Right ventricle myocardium inferior (tissue), 1 donor: ENCODE data around the gene LDLRAD3. TPM values are rescaled to one million over a fixed set of nuclear protein-coding genes. Genes with fewer than 3 reads are reported as not detected.

ENCODE experiments used
- ATAC-seq: fragments of 200-7000 bp; cut with Tn5 transposase; one replicate; pipeline ENCODE4 v1.9.1; 2020; ENCODE audit warnings: mild to moderate bottlenecking, moderate library complexity
- DNase-seq: peaks from one replicate; pipeline ENCODE4 v3.0.0; 2021; ENCODE audit errors: missing footprints
- intact Hi-C: fragments of 100-400 bp; cut with DNase I; formaldehyde crosslinking; loops from one replicate; pipeline ENCODE4 v1.11.0; 2022
- total RNA-seq: library from RNA; stranded (reverse); fragmentation: NEBNext Ultra II Directional; extraction: Animal tissue kit (Norgen Biotek cat#: 25700); gene quantifications from one replicate; pipeline ENCODE4 v1.2.1, GENCODE V29; 2021
- donor health status: DM: no; HTN: yes; CAD: no; lungs with severe emphysema.

LDLRAD3 gene
- total RNA-seq, 1 donor from 2014 or later = 1.7 TPM

DNA sequence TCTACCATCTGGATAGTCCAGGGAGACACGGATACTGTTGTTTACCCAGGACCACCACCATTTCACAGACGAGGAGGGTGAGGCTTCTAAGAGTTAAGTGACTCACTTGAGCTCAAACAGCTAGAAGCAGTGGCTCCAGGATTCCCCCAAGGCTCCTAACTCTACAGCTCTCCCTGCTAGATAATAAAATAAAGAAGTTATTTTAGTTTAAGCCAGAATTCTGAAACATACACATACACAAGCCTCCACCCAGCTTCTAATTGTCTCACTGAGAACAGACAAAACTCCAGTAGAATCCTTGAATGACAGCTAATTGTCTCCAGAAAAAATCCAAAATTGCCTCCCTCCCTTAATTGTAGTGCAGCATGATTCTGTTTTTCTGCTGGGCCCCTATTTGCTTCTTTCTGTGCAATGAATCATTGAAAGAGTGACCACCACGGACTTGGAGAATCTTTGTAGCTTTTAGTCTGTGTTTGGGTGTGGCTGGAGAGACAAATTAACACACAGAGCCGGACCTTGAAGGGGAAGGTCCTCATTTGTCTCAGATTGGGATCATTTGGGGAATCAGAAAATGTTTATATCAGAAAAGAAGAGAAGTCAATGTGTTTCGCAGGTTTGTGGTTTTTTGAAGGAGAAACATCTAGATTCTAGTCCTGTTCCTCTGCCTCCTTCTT lies 280.5 kb downstream of the LDLRAD3 start:
- no peak for ATAC-seq
- DNase-seq = no peak
- intact Hi-C loops = no loop called here

DNA sequence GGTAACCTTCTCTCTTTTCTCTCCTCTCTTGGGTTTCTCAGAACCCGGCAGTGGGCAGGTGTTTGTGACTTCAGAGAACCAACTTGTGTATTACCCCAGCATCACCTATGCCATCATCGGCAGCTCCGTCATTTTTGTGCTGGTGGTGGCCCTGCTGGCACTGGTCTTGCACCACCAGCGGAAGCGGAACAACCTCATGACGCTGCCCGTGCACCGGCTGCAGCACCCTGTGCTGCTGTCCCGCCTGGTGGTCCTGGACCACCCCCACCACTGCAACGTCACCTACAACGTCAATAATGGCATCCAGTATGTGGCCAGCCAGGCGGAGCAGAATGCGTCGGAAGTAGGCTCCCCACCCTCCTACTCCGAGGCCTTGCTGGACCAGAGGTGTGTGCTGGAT lies 283.2 kb downstream of the LDLRAD3 start:
- intact Hi-C loops = no loop called here
- DNase-seq (no peak), ATAC-seq (no peak)

DNA sequence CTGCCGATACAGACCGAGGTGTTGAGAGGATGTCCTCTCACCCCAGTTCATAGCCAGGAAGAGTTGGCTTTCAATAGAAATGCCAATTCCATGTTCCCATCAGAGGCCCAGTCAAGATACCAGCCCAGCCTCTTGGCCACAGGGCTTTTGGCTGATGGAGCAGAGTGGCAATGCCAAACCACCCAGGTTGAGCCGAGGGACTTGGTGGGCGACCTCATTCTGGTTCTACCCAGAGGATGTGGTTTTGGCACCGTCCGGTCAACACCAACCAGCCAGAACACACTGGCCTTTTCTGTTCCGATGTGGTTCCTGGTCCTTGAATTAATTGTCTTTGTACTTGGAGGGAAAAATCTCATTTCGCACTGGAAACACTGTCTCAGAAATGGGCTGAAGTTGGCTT lies 284.8 kb downstream of the LDLRAD3 start:
- intact Hi-C loops = no loop called here
- no peak for ATAC-seq
- no peak for DNase-seq

DNA sequence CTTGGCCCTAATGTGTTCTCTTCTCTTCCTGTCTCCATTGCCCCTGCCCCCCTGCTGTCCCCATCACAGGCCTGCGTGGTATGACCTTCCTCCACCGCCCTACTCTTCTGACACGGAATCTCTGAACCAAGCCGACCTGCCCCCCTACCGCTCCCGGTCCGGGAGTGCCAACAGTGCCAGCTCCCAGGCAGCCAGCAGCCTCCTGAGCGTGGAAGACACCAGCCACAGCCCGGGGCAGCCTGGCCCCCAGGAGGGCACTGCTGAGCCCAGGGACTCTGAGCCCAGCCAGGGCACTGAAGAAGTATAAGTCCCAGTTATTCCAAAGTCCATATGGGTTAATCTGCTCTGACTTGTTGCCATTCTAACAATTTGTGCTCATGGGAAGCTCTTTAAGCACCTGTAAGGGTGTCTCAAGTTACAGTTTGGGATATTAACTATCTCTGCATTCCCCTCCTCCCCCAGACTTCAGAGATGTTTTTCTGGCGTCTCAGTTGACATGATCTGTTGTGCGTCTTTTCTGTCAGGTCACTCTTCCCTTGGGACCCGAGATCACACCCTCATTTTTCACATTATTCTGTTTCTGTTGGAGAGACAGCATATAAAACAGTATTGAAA lies 285.3 kb downstream of the LDLRAD3 start:
- intact Hi-C loops = no loop called here
- no peak for ATAC-seq
- no peak for DNase-seq

DNA sequence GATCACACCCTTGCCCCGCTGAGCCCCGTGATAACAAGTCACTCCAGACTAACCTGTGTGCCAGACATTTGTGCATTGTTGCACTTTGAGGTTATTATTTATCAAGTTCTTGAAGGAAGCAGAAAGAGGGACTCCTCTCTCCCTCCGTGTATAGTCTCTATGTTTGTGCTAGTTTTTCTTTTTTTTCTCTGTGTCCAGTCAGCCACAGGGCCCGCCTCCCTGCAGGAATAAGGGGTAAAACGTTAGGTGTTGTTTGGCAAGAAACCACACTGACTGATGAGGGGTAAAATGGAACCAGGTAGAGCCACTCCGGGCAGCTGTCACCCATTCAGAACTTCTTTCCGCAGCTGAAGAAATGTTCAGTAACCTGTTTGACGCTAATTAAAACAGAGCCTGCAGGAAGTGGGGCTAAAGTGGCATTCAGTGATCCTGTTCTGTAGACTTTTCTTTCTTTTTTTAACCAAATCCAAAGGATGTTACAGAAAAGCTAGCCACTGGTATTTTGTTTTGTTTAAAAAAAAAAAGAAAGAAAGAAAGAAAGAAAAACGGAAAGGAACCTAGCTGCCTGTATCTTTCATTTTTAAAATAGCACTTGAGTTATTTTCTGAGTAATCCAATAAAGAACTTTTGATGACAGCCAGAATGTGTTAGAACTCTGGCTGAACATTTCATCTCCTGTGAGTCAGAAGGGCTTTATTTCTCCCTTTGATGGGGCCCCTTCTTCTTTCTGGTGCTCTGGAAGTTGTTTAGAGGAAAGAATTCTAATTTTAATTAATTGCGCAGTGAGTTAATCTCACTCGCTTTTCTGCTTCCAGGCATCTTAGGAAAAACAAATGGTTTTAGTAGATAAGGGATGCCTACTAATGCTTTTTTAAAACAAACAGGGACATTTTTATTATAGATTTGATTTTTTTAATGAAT lies 287.2 kb downstream of the LDLRAD3 start:
- DNase-seq = no peak
- intact Hi-C loops = no loop called here
- no peak for ATAC-seq

DNA sequence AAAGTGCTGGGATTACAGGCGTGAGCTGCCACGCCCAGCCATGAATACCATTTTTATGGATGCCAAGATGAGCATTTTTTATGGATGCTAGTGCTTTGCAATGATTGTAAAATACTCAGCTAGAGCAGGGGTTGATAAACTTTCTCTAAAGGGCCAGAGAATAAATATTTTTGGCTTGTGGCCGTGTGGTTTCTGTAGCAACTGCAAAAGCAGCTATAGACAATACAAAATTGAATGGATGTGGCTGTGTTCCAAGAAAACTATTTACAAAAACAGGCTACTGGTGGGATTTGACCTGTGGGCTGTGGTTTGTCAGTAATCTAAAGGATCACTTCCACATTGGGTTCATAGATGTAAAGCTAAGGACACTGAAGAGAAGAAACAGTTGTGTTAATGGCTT lies 289.3 kb downstream of the LDLRAD3 start:
- intact Hi-C loops = no loop called here
- ATAC-seq (no peak), DNase-seq (no peak)

DNA sequence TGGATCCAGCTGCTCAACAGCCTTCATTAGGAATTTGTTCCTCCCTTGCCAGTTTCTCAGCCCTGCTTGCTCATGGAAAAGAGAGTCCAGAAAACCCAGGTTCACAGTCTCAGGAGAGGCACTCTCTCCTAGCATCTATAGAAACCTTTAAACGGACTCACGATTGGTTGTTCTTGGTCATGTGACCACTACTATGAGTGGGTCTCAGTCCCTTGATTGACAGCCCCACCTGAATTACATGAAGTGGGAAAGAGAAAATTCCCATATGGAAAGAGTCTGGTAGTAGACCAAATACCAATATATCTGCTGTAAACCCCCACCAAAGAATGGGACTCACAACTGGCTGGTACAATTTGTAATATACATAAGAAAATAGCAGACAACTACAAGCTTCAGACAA lies 291.0 kb downstream of the LDLRAD3 start:
- DNase-seq (no peak), ATAC-seq (no peak)
- intact Hi-C loops = no loop called here

DNA sequence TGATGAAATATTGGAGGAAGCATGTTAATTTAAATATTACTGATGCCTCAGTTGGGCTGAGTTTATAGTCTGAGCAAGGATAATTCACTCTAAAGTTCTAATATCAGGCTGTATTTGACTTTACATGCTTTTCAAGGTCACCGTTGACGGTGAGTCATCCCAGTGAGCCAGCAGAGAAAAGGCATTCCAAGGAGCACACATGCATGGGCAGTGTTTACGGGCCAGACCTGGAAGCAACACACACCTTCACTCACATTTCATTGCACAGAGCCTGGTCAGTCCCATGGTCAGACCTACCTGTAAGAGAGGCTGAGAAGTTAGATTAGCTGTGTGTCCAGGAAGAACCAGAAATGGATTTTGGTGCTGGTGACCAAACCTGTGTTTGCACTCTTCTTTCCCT lies 291.9 kb downstream of the LDLRAD3 start:
- DNase-seq (no peak), ATAC-seq (no peak)
- intact Hi-C loops = no loop called here

DNA sequence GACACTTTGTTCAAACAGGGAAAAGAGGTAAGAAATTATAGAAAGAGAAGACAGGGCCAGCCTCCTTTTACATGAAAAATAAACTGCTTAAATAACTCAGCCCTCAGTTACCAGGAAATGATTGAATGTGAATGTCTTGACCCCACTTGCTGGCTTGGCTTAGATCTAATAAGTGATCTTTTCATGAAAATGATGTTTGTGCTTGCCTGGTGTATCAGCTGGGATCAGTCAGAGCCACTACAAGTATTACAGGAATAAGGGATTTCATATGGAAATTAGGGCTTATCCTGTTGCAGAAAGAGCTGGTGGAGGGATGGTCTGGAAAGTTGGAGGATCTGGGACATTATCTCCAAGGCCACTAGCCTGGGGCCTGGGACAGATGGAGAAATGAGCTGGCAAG lies 293.5 kb downstream of the LDLRAD3 start:
- intact Hi-C loops = no loop called here
- ATAC-seq (no peak), DNase-seq (no peak)

DNA sequence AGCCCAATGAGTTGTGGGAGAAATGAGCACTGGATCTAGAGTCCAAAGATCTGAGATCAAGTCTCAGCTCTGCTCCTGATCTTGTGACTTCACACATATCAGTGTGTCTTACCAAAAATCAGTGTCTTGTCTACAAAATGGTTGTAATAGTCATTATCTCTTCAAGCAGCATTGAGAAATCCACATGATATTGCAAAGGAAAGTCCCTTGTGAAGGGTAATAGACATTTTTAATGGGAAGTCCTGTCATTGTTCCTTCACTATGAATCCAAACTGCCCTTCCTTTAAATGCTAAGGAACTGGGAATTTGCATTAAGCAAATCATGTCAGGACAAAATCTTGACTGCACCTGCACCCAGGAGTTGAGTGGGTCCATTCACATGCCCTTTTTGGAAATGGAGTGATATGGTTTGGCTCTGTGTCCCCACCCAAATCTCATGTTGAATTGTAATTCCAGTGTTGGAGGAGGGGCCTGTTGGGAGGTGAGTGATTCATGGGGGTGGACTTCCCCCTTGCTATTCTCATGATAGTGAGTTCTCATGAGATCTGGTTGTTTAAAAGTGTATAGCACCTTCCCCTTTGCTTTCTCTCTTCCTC lies 294.3 kb downstream of the LDLRAD3 start:
- no peak for DNase-seq

DNA sequence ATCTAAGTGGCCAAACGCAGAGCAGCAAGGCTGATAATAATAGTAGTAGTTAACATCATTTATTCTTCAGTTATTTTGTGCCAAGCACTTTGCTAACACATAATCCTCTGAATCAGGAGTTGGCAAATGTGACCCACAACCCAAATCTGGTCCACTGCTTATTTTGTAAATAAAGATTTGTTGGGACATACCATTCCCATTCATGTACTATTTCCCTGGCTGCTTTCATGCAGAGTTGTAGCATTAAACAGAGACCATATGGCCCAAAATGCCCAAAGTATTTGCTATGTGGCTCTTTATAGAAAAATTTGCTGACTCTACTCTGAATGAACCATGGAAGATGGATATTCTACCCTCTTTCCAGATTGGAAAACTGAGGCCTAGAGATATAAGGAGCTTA lies 295.0 kb downstream of the LDLRAD3 start:
- no peak for DNase-seq
- ATAC-seq = no peak
- intact Hi-C loops = no loop called here

More for the DNA sequence above, 294.3 kb downstream of the LDLRAD3 start:
- intact Hi-C loops = no loop called here
- ATAC-seq = no peak

DNA sequence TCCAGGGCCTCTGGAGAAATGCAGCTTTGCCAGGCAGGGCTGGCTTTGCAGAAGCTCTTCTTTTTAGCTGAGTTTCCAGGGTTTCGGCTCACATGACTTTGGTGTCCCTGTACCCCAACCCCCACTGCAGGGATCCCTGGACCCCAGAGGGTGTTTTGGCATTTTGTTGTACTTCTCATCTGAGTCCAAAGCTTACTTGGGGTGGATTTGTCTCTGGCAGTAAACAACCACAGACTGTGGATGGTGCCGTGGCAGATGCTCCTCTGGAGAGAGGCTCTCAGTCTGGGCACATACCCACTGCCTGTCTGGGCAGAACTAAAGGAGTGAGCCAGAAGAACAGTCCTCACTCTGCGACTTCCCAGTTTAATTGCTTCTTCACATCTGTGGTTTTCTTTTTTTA lies 295.8 kb downstream of the LDLRAD3 start:
- ATAC-seq = no peak
- intact Hi-C loops = no loop called here
- DNase-seq = no peak

DNA sequence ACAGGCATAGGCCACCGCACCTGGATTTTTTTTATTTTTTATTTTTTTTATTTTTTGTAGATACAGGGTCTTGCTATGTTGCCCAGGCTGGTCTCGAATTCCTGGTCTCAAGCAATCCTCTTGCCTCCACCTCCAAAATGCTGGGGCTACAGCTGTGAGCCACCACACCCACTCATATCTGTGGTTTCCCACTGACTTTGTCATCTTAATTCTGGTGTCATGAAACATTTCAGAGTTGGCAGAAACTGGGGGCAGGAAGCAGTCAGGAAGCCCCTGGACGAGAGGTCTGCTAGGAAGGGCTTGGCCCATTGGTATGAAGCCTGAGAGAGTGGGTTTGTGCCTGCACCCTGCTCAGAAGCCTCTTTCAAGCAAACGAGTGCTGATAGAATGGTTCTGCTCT lies 296.3 kb downstream of the LDLRAD3 start:
- intact Hi-C loops = no loop called here
- DNase-seq = no peak
- ATAC-seq = no peak

DNA sequence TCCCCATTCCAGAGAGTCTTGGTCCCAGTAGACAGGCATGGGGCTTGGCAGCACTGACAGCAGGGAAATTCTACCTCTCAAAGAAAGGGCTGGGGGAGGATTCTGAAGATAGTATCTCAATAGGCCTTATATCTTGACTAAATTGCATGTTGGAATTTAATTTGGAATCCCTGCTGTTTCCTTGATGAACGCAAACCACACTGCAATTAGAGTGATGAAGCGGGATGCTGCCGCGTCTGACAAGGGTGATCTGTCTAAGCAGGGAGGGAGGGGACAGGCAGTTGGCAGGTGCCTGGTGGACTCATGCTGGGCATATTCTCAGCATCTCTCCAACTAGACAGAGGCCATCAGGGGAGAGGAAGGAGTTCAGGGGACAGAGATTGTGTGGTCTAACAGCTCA lies 296.9 kb downstream of the LDLRAD3 start:
- intact Hi-C loops = no loop called here
- DNase-seq (no peak), ATAC-seq (no peak)

DNA sequence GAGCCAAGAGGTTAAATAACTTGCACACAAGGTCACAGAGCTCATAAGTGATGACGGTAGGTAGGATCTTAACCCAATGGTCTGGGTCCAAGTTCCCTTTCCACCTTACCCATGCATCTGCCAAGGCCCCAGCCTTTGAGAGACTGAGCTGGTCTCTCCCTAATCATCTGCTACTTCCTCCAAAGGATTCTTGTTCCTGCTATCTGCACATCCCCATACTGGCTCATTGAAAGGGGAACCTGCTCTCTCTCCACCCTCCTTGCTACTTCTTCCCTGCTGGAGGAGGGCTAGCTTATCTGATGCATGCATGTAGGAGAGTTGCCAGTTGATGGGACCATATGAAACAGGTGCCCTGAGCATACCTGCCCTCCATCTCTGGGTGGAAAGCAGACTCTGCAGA lies 297.6 kb downstream of the LDLRAD3 start:
- intact Hi-C loops = no loop called here
- no peak for DNase-seq
- ATAC-seq = no peak

DNA sequence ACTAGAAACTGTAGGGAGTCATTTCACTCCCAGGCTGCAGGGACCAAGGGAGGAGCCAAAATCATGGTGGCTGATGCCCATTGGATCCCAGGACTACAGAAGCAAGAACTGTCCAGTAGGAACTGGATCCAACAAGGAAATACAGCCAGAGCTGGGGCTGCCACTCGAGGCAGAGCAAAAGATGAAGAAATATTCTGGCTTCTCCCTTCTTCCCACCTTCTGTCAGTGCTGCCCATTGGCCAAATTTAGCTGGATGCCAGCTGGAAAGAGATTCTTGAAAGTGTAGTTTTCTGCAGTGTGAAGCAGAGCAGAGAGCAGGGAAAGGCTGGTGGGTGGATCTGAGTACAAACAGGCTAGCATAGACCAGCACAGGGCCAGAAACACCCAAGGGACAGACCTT lies 299.8 kb downstream of the LDLRAD3 start:
- no peak for ATAC-seq
- intact Hi-C loops = no loop called here
- DNase-seq = no peak

DNA sequence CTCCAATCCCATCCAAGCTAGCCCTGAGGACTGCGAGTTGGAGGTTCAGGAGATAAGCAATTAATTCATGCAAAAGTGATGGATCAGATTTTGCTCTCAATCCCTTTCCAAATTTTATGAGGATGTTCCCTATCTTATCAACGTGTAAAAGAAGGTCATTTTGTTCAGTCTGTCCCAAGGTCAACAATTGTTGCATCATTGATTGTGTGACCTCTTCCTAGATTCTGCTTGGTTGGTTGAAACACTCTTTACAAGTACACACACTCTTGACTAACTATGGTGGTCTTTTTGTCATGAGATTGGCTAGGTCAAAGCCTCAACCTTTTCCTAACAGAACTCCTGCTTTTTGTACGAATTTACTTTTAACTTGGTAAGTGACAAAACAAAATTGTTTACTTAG lies 303.6 kb downstream of the LDLRAD3 start:
- intact Hi-C loops = no loop called here
- no peak for DNase-seq
- no peak for ATAC-seq

DNA sequence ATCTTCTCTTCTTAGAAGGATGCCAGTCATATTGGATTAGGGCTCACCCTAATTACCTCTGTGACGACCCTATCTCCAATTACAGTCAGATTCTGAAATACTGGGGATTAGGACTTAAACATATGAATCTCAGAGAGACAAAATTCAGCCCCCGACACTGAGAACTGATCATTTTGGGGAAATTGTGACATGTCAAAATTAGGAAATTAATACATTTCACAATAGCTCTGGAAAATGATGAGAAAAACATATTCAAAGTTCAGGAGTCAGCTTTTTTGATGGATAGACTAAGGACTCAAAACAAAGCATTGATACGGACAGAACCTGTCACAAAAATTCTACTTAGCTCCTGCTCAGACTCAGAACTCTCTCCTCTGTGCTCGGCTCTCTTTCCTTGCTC lies 304.6 kb downstream of the LDLRAD3 start:
- intact Hi-C loops = no loop called here
- ATAC-seq (no peak), DNase-seq (no peak)

DNA sequence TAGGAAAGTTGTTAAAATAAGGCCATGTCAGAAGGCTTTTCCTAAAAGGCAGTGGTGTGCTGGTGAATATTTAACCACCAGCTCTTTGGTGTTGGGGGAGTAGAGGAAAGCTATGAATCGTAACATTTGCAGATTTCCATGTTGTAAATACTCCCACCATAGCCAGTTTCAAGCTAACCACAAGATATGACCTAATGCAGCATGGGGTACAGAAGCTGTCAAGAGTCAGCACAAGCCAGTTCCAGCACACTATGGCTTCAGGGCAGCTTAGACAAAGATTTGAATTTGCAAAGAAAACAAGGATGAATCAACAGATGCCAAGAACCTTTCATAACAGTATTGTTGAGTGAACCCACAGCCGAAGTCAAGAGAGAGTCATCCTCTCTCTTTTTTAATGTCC lies 305.4 kb downstream of the LDLRAD3 start:
- ATAC-seq (no peak), DNase-seq (no peak)
- intact Hi-C loops = no loop called here

DNA sequence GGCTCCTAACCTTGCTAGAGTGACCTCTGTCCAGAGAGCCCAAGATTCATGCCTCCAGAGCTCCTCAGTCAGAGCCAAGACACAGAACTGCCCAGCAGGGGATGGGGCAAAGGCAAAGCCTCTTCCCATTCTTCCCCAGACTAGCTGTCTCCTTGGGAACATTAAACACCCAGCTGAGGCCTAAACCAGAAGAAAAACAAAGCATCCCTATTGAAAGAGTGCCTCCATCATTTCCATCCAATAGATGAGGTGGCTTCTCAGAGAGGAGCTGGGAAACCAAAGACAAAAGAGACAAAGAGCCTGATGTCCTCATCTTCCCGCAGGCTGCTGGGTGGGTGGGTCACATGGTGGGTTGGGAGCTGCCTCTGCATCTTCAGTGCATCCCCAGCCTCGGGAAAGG lies 308.0 kb downstream of the LDLRAD3 start:
- ATAC-seq (no peak), DNase-seq (no peak)
- intact Hi-C loops = loop anchor here (10.0 kb wide), 1 partner anchor 97 kb away; no protein-coding TSS in a partner anchor
